CD4-positive, alpha-beta T cell treated with Interleukin-4 for 4 hours (primary cell): ENCODE results near the gene LMF1.

Source experiments
- DNase-seq: peaks from one replicate; pipeline ENCODE4 v3.0.0-alpha.2; 2020

The LMF1 gene

GRCh38 chr16:970766-971581 lies at the start of gene LMF1:
Gene LMF1 (minus strand): TSS chr16:970984. CDS start chr16:970980, 4 bp downstream.
- DNase-seq = peak; percentile 90

- no peak for DNase-seq
Observed at GRCh38 chr16:1020091-1020399, 49.3 kb upstream of the LMF1 start.

- DNase-seq = no peak
Observed at GRCh38 chr16:1019231-1020090, 48.7 kb upstream of the LMF1 start.

- DNase-seq = no peak
Observed at GRCh38 chr16:1018447-1019198, 47.8 kb upstream of the LMF1 start.

- no peak for DNase-seq
Observed at GRCh38 chr16:1014771-1015495, 44.1 kb upstream of the LMF1 start.

GRCh38 chr16:1014221-1014620 lies 43.4 kb upstream of the LMF1 start:
- DNase-seq = no peak

GRCh38 chr16:1013593-1013900 lies 42.8 kb upstream of the LMF1 start:
- no peak for DNase-seq

- no peak for DNase-seq
Observed at GRCh38 chr16:1012722-1013592, 42.2 kb upstream of the LMF1 start.

GRCh38 chr16:1012135-1012534 lies 41.4 kb upstream of the LMF1 start:
- DNase-seq = no peak

- no peak for DNase-seq
Observed at GRCh38 chr16:1011316-1012082, 40.7 kb upstream of the LMF1 start.

GRCh38 chr16:1010815-1011214 lies 40.0 kb upstream of the LMF1 start:
- DNase-seq = no peak

- DNase-seq = no peak
Observed at GRCh38 chr16:1010251-1010650, 39.5 kb upstream of the LMF1 start.

- no peak for DNase-seq
Observed at GRCh38 chr16:1009358-1010150, 38.8 kb upstream of the LMF1 start.

GRCh38 chr16:1008085-1008484 lies 37.3 kb upstream of the LMF1 start:
- DNase-seq = no peak

GRCh38 chr16:1007284-1007850 lies 36.6 kb upstream of the LMF1 start:
- no peak for DNase-seq

- no peak for DNase-seq
Observed at GRCh38 chr16:1006781-1007180, 36.0 kb upstream of the LMF1 start.

- no peak for DNase-seq
Observed at GRCh38 chr16:1005286-1005685, 34.5 kb upstream of the LMF1 start.

GRCh38 chr16:1003391-1004347 lies 32.9 kb upstream of the LMF1 start:
- DNase-seq = peak; percentile 54
